ENCODE measurements around the gene PDK3. TPM values are rescaled to one million over a fixed set of nuclear protein-coding genes. Genes with fewer than 3 reads are reported as not detected.

PDK3 gene
- total RNA-seq, 4 donors from 2014 or later: 15.2 to 25.9 (median 24.0) TPM

DNA sequence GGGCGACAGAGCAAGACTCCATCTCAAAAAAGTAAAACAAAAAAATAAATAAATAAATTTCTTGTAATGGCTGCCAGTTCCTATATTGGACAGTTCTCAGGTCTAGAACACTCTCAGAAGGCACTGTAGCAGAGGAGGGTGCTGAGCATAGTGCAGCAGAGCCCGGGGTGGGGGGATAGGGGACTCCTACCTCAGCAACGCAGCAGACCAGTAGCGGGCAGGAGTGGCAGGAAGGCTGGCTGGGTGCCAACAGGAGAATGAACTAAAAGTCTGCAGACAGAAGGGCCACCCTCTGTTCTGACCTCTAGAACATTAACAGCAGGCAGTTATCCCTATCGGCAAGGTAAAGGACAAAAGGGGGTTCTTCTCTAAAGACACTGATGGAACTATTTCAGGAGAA, 20.2 kb downstream of the PDK3 start:
- H3K4me1 ChIP-seq: no peaks in the 10 kb centered on the region
- H3K27me3 ChIP-seq: no peaks in the 10 kb centered on the region
- no peaks in the 10 kb centered on the region for H3K36me3 ChIP-seq
- no peak overlapping the region for H3K4me3 ChIP-seq (replicated peaks in 1 of 3)
- intact Hi-C loops (cut with DNase I): no loop called here
- DNase-seq: no peak
- WGBS, 2 donors: 86 to 96% methylated on average over 4 to 5 of the region's 5 CpGs
- no peaks in the 10 kb centered on the region for H3K9me3 ChIP-seq
- TF ChIP-seq, protein P1, sequence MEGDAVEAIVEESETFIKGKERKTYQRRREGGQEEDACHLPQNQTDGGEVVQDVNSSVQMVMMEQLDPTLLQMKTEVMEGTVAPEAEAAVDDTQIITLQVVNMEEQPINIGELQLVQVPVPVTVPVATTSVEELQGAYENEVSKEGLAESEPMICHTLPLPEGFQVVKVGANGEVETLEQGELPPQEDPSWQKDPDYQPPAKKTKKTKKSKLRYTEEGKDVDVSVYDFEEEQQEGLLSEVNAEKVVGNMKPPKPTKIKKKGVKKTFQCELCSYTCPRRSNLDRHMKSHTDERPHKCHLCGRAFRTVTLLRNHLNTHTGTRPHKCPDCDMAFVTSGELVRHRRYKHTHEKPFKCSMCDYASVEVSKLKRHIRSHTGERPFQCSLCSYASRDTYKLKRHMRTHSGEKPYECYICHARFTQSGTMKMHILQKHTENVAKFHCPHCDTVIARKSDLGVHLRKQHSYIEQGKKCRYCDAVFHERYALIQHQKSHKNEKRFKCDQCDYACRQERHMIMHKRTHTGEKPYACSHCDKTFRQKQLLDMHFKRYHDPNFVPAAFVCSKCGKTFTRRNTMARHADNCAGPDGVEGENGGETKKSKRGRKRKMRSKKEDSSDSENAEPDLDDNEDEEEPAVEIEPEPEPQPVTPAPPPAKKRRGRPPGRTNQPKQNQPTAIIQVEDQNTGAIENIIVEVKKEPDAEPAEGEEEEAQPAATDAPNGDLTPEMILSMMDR (IDR thresholded peaks at IDR 0.05): no peak
- TF ChIP-seq POLR2A (IDR thresholded peaks at IDR 0.05): no peak
- no peak overlapping the region for H3K27ac ChIP-seq

GRCh38 chrX:24485976-24486680, 21.0 kb downstream of the PDK3 start:
- no peak for DNase-seq
- WGBS, 2 donors: 96 to 99% methylated on average over 6 to 9 of the region's 10 CpGs
- Histone ChIP-seq H3K9me3 (no peaks in the 10 kb centered on the region), H3K4me3 (replicated peaks in 1 of 3) (no peak overlapping the region), H3K27me3 (no peaks in the 10 kb centered on the region), H3K36me3 (no peaks in the 10 kb centered on the region), H3K27ac (no peak overlapping the region), H3K4me1 (no peaks in the 10 kb centered on the region)
- intact Hi-C loops (cut with DNase I): no loop called here
- TF ChIP-seq POLR2A (IDR thresholded peaks at IDR 0.05): no peak
- TF ChIP-seq, protein P1 (IDR thresholded peaks at IDR 0.05): no peak

GRCh38 chrX:24487571-24487970, 22.5 kb downstream of the PDK3 start:
- no peak for TF ChIP-seq POLR2A (IDR thresholded peaks at IDR 0.05)
- TF ChIP-seq, protein P1 (IDR thresholded peaks at IDR 0.05): no peak
- no peaks in the 10 kb centered on the region for H3K4me1 ChIP-seq
- H3K27me3 ChIP-seq: no peaks in the 10 kb centered on the region
- no peaks in the 10 kb centered on the region for H3K9me3 ChIP-seq
- H3K4me3 ChIP-seq (replicated peaks in 1 of 3): no peak overlapping the region
- no peak overlapping the region for H3K27ac ChIP-seq
- WGBS, 2 donors: 87 to 91% methylated on average over 3 of the region's 3 CpGs
- no peaks in the 10 kb centered on the region for H3K36me3 ChIP-seq
- intact Hi-C loops (cut with DNase I): no loop called here
- DNase-seq: no peak

- H3K27ac ChIP-seq: no peak overlapping the region
- TF ChIP-seq, protein P1 (IDR thresholded peaks at IDR 0.05): no peak
- no peak for TF ChIP-seq POLR2A (IDR thresholded peaks at IDR 0.05)
- H3K4me3 ChIP-seq (replicated peaks in 1 of 3): no peak overlapping the region
- H3K36me3 ChIP-seq: no peaks in the 10 kb centered on the region
- no peaks in the 10 kb centered on the region for H3K9me3 ChIP-seq
- DNase-seq: no peak
- no peaks in the 10 kb centered on the region for H3K4me1 ChIP-seq
- no peaks in the 10 kb centered on the region for H3K27me3 ChIP-seq
- 78 to 84% methylated on average over 2 to 3 of the region's 4 CpGs for WGBS, 2 donors
- intact Hi-C loops (cut with DNase I): no loop called here
Observed at GRCh38 chrX:24491741-24492140, 26.7 kb downstream of the PDK3 start.

GRCh38 chrX:24493740-24494581, 28.9 kb downstream of the PDK3 start:
- Histone ChIP-seq H3K27me3 (no peaks in the 10 kb centered on the region), H3K36me3 (no peaks in the 10 kb centered on the region), H3K9me3 (no peaks in the 10 kb centered on the region), H3K4me1 (no peaks in the 10 kb centered on the region), H3K4me3 (replicated peaks in 1 of 3) (no peak overlapping the region), H3K27ac (no peak overlapping the region)
- intact Hi-C loops (cut with DNase I): no loop called here
- no peak for DNase-seq
- WGBS, 2 donors: 70 to 76% methylated on average over 6 of the region's 6 CpGs
- TF ChIP-seq, protein P1 (IDR thresholded peaks at IDR 0.05): no peak
- no peak for TF ChIP-seq POLR2A (IDR thresholded peaks at IDR 0.05)
